Activated CD4-positive, alpha-beta T cell treated with anti-CD3 and anti-CD28 coated beads for 1 hour (primary cell): ENCODE measurements around the gene FOXO3.

ENCODE experiments used
- DNase-seq: peaks from one replicate; pipeline ENCODE4 v3.0.0-alpha.2; 2020

Gene FOXO3

GRCh38 chr6:108689272-108690161, 128.8 kb downstream of the FOXO3 start:
- DNase-seq = no peak

- no peak for DNase-seq
Measured at GRCh38 chr6:108690326-108691049, 129.8 kb downstream of the FOXO3 start.

- no peak for DNase-seq
Measured at GRCh38 chr6:108693430-108694154, 132.9 kb downstream of the FOXO3 start.

- no peak for DNase-seq
Measured at GRCh38 chr6:108694816-108695215, 134.1 kb downstream of the FOXO3 start.

GRCh38 chr6:108697561-108698161, 136.9 kb downstream of the FOXO3 start:
- no peak for DNase-seq

GRCh38 chr6:108698593-108699289, 138.0 kb downstream of the FOXO3 start:
- DNase-seq = no peak

- DNase-seq = no peak
Measured at GRCh38 chr6:108699290-108700041, 138.7 kb downstream of the FOXO3 start.

GRCh38 chr6:108702106-108702851, 141.6 kb downstream of the FOXO3 start:
- DNase-seq = no peak

- no peak for DNase-seq
Measured at GRCh38 chr6:108706649-108707048, 145.9 kb downstream of the FOXO3 start.

GRCh38 chr6:108707328-108707976, 146.7 kb downstream of the FOXO3 start:
- no peak for DNase-seq

- DNase-seq = no peak
Measured at GRCh38 chr6:108710030-108710429, 149.3 kb downstream of the FOXO3 start.

- no peak for DNase-seq
Measured at GRCh38 chr6:108710551-108710950, 149.8 kb downstream of the FOXO3 start.

GRCh38 chr6:108711071-108711470, 150.4 kb downstream of the FOXO3 start:
- no peak for DNase-seq

- no peak for DNase-seq
Measured at GRCh38 chr6:108711826-108712225, 151.1 kb downstream of the FOXO3 start.

GRCh38 chr6:108712946-108713345, 152.2 kb downstream of the FOXO3 start:
- DNase-seq = no peak

GRCh38 chr6:108714101-108714765, 153.5 kb downstream of the FOXO3 start:
- no peak for DNase-seq

- DNase-seq = no peak
Measured at GRCh38 chr6:108714766-108715414, 154.2 kb downstream of the FOXO3 start.

- DNase-seq = no peak
Measured at GRCh38 chr6:108715832-108716231, 155.1 kb downstream of the FOXO3 start.
